Ishikawa (cell line): ENCODE results near the gene CYP11A1.

ENCODE experiments used
- CEBPB ChIP-seq: IDR thresholded peaks from 2 replicates; pipeline ENCODE4 v1.6.1; 2012
- EP300 ChIP-seq: IDR thresholded peaks from 2 replicates; pipeline ENCODE4 v1.6.1; 2012; ENCODE audit warnings: borderline replicate concordance
- FOXM1 ChIP-seq: IDR thresholded peaks from 2 replicates; pipeline ENCODE4 v1.6.1; 2012; ENCODE audit warnings: low read depth, borderline replicate concordance
- RAD21 ChIP-seq: IDR thresholded peaks from 2 replicates; pipeline ENCODE4 v1.6.1; 2012; ENCODE audit warnings: low read depth
- TAF1 ChIP-seq: IDR thresholded peaks from 2 replicates; pipeline ENCODE4 v1.6.1; 2012; ENCODE audit warnings: low read depth, mild to moderate bottlenecking
- YY1 ChIP-seq: IDR thresholded peaks from 2 replicates; pipeline ENCODE4 v1.6.1; 2012; ENCODE audit warnings: low read depth
- ZBTB7A ChIP-seq: IDR thresholded peaks from 2 replicates; pipeline ENCODE4 v1.6.1; 2012; ENCODE audit warnings: low read depth
- TF ChIP-seq, protein P1 (sequence below): IDR thresholded peaks from 2 replicates; pipeline ENCODE4 v1.6.1; 2012
- TF ChIP-seq, protein P2 (sequence below): IDR thresholded peaks from 2 replicates; pipeline ENCODE4 v1.6.1; 2012; ENCODE audit warnings: low read depth, mild to moderate bottlenecking
- TF ChIP-seq, protein P3 (sequence below): IDR thresholded peaks from 2 replicates; pipeline ENCODE4 v1.6.1; 2012

DNA sequence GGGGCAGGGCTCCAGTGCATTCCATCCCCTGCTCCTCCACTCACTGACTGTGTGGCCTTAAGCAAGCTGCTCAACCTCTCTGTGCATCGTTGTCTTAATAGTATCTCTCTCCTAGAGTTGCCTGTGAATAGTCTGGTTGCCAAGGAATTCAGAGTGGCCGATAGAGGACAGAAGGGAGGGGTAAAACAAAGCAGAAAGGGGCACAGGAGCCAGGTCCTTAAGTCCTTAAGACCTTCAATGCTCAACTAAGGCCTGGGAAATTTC lies 13.7 kb upstream of the CYP11A1 start:
- TF ChIP-seq CEBPB (no peak), TAF1 (no peak), YY1 (no peak), FOXM1 (no peak), ZBTB7A (no peak), RAD21 (no peak), EP300 (no peak)
- TF ChIP-seq, protein P1, sequence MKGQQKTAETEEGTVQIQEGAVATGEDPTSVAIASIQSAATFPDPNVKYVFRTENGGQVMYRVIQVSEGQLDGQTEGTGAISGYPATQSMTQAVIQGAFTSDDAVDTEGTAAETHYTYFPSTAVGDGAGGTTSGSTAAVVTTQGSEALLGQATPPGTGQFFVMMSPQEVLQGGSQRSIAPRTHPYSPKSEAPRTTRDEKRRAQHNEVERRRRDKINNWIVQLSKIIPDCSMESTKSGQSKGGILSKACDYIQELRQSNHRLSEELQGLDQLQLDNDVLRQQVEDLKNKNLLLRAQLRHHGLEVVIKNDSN, result no peak
- TF ChIP-seq, protein P2, sequence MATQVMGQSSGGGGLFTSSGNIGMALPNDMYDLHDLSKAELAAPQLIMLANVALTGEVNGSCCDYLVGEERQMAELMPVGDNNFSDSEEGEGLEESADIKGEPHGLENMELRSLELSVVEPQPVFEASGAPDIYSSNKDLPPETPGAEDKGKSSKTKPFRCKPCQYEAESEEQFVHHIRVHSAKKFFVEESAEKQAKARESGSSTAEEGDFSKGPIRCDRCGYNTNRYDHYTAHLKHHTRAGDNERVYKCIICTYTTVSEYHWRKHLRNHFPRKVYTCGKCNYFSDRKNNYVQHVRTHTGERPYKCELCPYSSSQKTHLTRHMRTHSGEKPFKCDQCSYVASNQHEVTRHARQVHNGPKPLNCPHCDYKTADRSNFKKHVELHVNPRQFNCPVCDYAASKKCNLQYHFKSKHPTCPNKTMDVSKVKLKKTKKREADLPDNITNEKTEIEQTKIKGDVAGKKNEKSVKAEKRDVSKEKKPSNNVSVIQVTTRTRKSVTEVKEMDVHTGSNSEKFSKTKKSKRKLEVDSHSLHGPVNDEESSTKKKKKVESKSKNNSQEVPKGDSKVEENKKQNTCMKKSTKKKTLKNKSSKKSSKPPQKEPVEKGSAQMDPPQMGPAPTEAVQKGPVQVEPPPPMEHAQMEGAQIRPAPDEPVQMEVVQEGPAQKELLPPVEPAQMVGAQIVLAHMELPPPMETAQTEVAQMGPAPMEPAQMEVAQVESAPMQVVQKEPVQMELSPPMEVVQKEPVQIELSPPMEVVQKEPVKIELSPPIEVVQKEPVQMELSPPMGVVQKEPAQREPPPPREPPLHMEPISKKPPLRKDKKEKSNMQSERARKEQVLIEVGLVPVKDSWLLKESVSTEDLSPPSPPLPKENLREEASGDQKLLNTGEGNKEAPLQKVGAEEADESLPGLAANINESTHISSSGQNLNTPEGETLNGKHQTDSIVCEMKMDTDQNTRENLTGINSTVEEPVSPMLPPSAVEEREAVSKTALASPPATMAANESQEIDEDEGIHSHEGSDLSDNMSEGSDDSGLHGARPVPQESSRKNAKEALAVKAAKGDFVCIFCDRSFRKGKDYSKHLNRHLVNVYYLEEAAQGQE, result no peak
- TF ChIP-seq, protein P3, sequence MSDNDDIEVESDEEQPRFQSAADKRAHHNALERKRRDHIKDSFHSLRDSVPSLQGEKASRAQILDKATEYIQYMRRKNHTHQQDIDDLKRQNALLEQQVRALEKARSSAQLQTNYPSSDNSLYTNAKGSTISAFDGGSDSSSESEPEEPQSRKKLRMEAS, result no peak
